ENCODE measurements around the gene KCTD1. TPM values are rescaled to one million over a fixed set of nuclear protein-coding genes. Genes with fewer than 3 reads are reported as not detected.

The KCTD1 gene
- total RNA-seq, 1 donor from 2014 or later = 6.4 TPM

DNA sequence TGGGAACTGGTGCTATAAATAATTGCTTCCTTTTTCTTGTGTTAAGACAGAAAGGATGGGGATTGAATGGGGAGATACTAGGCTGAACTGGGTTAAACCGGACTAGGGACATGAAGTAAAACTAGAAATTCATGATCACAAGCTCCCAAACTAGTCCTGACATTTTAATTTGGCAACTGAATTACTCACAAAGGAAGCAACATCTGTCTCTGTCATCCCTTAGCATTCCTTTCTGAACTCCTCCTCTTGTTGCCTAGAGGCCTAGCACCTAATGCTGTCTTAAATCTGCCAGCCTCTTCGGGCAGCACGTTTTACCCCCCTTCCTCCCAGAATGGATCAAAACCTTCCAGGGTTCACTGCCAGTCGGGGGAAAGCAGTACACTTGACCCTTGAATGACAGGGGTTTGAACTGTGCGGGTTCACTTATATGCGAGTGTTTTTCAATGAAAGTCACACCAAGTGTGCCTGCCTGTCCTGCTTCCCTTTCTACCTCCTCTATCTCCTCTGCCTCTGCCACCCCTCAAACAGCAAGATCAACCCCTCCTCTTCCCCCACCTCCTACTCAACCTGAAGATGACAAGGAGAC, 8.2 kb downstream of the KCTD1 start:
- no peak for DNase-seq
- Histone ChIP-seq H3K36me3 (no peaks in the 10 kb centered on the region), H3K27ac (replicated peaks) (no peak overlapping the region), H3K27me3 (ENCODE audit: low read depth) (no peaks in the 10 kb centered on the region), H3K4me1 (peaks cover 30% of the 10 kb centered on the region), H3K4me3 (no peak overlapping the region), H3K9me3 (replicated peaks) (no peaks in the 10 kb centered on the region)
- intact Hi-C loops (cut with micrococcal nuclease) = no loop called here
- TF ChIP-seq, protein P1, sequence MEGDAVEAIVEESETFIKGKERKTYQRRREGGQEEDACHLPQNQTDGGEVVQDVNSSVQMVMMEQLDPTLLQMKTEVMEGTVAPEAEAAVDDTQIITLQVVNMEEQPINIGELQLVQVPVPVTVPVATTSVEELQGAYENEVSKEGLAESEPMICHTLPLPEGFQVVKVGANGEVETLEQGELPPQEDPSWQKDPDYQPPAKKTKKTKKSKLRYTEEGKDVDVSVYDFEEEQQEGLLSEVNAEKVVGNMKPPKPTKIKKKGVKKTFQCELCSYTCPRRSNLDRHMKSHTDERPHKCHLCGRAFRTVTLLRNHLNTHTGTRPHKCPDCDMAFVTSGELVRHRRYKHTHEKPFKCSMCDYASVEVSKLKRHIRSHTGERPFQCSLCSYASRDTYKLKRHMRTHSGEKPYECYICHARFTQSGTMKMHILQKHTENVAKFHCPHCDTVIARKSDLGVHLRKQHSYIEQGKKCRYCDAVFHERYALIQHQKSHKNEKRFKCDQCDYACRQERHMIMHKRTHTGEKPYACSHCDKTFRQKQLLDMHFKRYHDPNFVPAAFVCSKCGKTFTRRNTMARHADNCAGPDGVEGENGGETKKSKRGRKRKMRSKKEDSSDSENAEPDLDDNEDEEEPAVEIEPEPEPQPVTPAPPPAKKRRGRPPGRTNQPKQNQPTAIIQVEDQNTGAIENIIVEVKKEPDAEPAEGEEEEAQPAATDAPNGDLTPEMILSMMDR (IDR thresholded peaks at IDR 0.05; ENCODE audit: borderline replicate concordance) = no peak

DNA sequence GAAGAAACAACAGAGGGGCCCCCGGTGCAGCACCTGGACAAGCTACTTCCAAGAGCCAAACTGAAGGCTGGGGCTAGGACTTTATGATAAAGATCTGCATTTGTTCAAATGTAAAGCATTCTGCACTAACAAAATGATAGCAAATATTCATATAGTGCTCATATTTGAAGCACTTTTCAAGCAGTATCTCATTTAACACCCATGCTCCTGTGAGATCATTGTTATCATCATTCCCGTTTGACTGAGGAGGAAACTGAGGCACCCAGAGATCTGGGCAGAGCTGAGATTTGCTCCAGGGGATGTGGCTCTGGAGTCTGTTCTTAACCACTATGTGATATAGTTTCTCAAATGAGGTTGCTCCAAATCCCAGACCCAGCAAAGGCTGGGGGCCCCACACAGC, 9.8 kb downstream of the KCTD1 start:
- DNase-seq = no peak
- intact Hi-C loops (cut with micrococcal nuclease) = no loop called here
- TF ChIP-seq, protein P1 (IDR thresholded peaks at IDR 0.05; ENCODE audit: borderline replicate concordance) = no peak
- Histone ChIP-seq H3K9me3 (replicated peaks) (no peaks in the 10 kb centered on the region), H3K36me3 (no peaks in the 10 kb centered on the region), H3K27ac (replicated peaks) (no peak overlapping the region), H3K4me3 (no peak overlapping the region), H3K4me1 (peaks cover 15% of the 10 kb centered on the region), H3K27me3 (ENCODE audit: low read depth) (no peaks in the 10 kb centered on the region)

DNA sequence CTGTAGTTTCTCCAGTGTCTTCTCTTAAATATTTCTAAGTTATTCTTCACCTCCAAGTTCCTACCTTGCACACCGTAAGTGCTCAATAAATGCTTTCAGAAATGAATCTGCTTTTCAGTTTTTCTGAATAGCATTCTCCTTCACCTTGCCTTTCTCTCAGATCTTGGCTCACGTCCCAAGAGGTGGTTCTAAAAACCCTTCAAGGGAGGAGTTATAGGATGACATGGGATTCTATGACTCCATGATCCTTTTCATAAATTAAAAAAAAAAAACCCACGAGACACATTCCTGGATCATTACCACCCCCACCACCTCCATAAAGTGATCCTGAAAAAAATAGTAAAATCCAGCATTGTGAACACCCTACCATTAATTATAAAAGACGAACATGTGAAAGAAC, 11.7 kb downstream of the KCTD1 start:
- Histone ChIP-seq H3K27ac (replicated peaks) (no peak overlapping the region), H3K36me3 (no peaks in the 10 kb centered on the region), H3K9me3 (replicated peaks) (no peaks in the 10 kb centered on the region), H3K4me1 (peaks cover 10% of the 10 kb centered on the region), H3K4me3 (no peak overlapping the region), H3K27me3 (ENCODE audit: low read depth) (no peaks in the 10 kb centered on the region)
- intact Hi-C loops (cut with micrococcal nuclease) = no loop called here
- TF ChIP-seq, protein P1 (IDR thresholded peaks at IDR 0.05; ENCODE audit: borderline replicate concordance) = no peak
- DNase-seq = no peak

DNA sequence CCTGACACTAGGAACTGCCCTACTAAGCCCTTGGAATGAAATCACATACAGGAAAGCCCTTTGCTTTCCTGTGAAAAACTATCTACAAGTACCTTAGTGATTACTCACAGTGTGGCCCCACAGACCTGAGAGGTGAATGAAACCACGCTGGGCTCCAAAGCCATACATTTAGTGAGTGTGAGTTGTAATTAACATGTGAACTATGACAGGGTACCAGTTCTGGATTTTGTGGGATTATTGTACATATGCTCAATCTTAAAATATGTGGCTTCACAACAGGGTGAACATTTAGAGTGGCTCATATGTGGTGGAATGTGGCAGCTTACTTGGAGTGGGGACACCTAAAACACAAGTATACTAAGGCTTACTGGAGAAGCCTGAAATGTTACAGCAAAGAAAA, 12.3 kb downstream of the KCTD1 start:
- Histone ChIP-seq H3K27me3 (ENCODE audit: low read depth) (no peaks in the 10 kb centered on the region), H3K36me3 (no peaks in the 10 kb centered on the region), H3K4me3 (no peak overlapping the region), H3K9me3 (replicated peaks) (no peaks in the 10 kb centered on the region), H3K27ac (replicated peaks) (no peak overlapping the region), H3K4me1 (peaks cover 10% of the 10 kb centered on the region)
- TF ChIP-seq, protein P1 (IDR thresholded peaks at IDR 0.05; ENCODE audit: borderline replicate concordance) = no peak
- intact Hi-C loops (cut with micrococcal nuclease) = no loop called here
- no peak for DNase-seq

DNA sequence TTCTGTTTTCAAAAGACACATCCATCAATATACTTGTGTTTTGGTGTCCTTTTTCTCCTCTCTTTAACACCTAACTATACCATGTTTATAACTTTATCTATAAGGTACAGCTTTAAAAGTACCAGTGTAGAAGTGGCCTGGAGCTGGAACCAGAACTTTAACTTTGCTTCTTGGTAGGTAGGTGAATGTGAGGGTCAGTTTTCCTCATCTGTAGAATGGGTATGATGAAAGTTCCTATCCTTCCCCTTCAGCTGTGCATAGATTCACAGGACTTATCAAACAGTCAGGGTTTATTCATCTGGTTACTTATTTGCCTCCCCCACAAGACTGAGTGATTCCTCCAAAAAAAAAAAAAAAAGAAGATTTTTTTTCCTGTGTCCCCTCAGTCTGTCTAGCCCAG, 12.7 kb downstream of the KCTD1 start:
- Histone ChIP-seq H3K4me3 (no peak overlapping the region), H3K9me3 (replicated peaks) (no peaks in the 10 kb centered on the region), H3K4me1 (peaks cover 9% of the 10 kb centered on the region), H3K27ac (replicated peaks) (no peak overlapping the region), H3K36me3 (no peaks in the 10 kb centered on the region), H3K27me3 (ENCODE audit: low read depth) (no peaks in the 10 kb centered on the region)
- intact Hi-C loops (cut with micrococcal nuclease) = no loop called here
- DNase-seq = no peak
- TF ChIP-seq, protein P1 (IDR thresholded peaks at IDR 0.05; ENCODE audit: borderline replicate concordance) = no peak
